GM12892 (cell line): ENCODE measurements around the gene PHACTR2.

Experiments
- POLR2A ChIP-seq: IDR thresholded peaks from 2 replicates; pipeline ENCODE4 v1.6.1; 2011; ENCODE audit warnings: low read depth, low read length, control low read depth
- POLR2AphosphoS5 ChIP-seq: IDR thresholded peaks from 2 replicates; pipeline ENCODE4 v1.6.1; 2011; ENCODE audit warnings: low read depth, low read length, control low read depth
- TAF1 ChIP-seq: IDR thresholded peaks from 2 replicates; pipeline ENCODE4 v1.6.1; 2011; ENCODE audit warnings: low read depth, mild to moderate bottlenecking, control low read depth, low read length, borderline replicate concordance

- TF ChIP-seq POLR2A (no peak), POLR2AphosphoS5 (no peak), TAF1 (no peak)
Observed at GRCh38 chr6:143629104-143630080, 48.4 kb upstream of the PHACTR2 start.
